Measurements from ENCODE around the gene BABAM1. TPM values are rescaled to one million over a fixed set of nuclear protein-coding genes. Genes with fewer than 3 reads are reported as not detected.
A peak's percentile ranks its signal among the peaks of the same experiment; 100 is the strongest.

BABAM1 gene
- total and polyA plus RNA-seq, 9 of the 15 experiments (the other 6 are each of a cell fraction or from before 2014, with no cell fraction given) = 14.7 to 160 (median 113) TPM

GRCh38 chr19:17289489-17289888, 22.2 kb downstream of the BABAM1 start (continued):
- TF ChIP-seq THAP12 (CRISPR knock-in tag; IDR thresholded peaks at IDR 0.05) (no peak), PPARD (CRISPR knock-in tag; IDR thresholded peaks at IDR 0.05) (no peak), ZNF23 (CRISPR knock-in tag; IDR thresholded peaks at IDR 0.05) (no peak), TBL1XR1 (IDR thresholded peaks at IDR 0.05; ENCODE audit: low read length in 2 of 2) (no peak), RB1 (IDR thresholded peaks at IDR 0.05; ENCODE audit: low read depth) (0 out of 2 replicates have a peak, but pooled peaks have one; percentile 21), HIVEP1 (CRISPR knock-in tag; IDR thresholded peaks at IDR 0.05) (no peak), TAF9B (IDR thresholded peaks at IDR 0.05; ENCODE audit: partially characterized antibody) (no peak), ZNF316 (IDR thresholded peaks at IDR 0.05) (no peak), CREM (IDR thresholded peaks at IDR 0.05; ENCODE audit: low read depth) (peak; percentile 43; the same call in 1 of the 2 replicates), ZNF253 (CRISPR knock-in tag; conservative IDR thresholded peaks at IDR 0.05) (no peak), POLR2G (IDR thresholded peaks at IDR 0.05; ENCODE audit: low read depth, low read length) (peak; percentile 42; the same call in 1 of the 2 replicates), AFF1 (IDR thresholded peaks at IDR 0.05; ENCODE audit: low read depth in 1 of 2, partially characterized antibody in 2 of 2) (no peak), NBN (IDR thresholded peaks at IDR 0.05; ENCODE audit: low read depth) (no peak), CREB3 (tag; conservative IDR thresholded peaks at IDR 0.05; ENCODE audit: low read depth) (no peak), CXXC5 (CRISPR knock-in tag; IDR thresholded peaks at IDR 0.05) (peak; percentile 76), CREB1 (IDR thresholded peaks at IDR 0.05) (no peak), CREB1 (CRISPR knock-in tag; IDR thresholded peaks at IDR 0.05) (no peak), SP2 (IDR thresholded peaks at IDR 0.05; ENCODE audit: extremely low read depth, low read depth, low read length, poor library complexity, severe bottlenecking) (peak; percentile 80), SMAD1 (IDR thresholded peaks at IDR 0.05; ENCODE audit: low read depth, low read length, partially characterized antibody) (no peak), NCOA1 (IDR thresholded peaks at IDR 0.05; ENCODE audit: low read depth) (no peak), GTF2B (IDR thresholded peaks at IDR 0.05; ENCODE audit: extremely low read depth, insufficient read length) (no peak), ERF (CRISPR knock-in tag; IDR thresholded peaks at IDR 0.05) (no peak), ASH1L (IDR thresholded peaks at IDR 0.05; ENCODE audit: borderline replicate concordance, low read depth, partially characterized antibody) (peak; percentile 37)

Data from K562 (cell line).